Measurements from ENCODE around the gene DHRS3. TPM values are rescaled to one million over a fixed set of nuclear protein-coding genes. Genes with fewer than 3 reads are reported as not detected.

The DHRS3 gene
- total RNA-seq, 1 experiment from 2014 or later: 37.7 TPM

DNA sequence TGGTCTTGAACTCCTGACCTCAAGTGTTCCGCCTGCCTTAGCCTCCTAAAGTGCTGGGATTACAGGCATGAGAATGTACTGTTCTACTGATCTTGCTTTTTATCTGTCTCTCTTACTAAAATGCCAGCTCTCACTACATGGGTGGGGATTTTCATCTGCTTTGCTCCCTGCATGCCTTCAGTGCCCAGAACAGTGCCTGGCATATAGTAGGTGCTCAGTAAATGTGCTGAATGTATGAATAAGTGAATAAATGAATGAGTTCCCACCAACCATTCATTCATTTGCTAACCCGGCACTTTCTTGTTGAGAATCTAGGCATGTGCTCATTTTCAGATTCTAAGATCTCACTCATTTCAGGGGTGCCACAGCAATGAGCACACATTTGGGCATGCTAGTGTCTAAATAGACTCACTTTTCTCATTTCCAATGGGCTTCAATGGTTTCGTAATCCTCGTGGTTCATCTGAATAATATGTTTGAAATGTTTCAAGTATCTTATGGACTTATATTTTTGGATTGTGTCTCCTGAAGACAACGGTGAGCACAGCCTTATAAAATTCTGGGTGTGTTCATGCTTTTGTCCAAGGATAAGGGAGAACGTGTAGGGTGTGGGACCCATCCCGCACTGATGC is 7.6 kb downstream of the DHRS3 start (continued):
- TF ChIP-seq, protein P1, sequence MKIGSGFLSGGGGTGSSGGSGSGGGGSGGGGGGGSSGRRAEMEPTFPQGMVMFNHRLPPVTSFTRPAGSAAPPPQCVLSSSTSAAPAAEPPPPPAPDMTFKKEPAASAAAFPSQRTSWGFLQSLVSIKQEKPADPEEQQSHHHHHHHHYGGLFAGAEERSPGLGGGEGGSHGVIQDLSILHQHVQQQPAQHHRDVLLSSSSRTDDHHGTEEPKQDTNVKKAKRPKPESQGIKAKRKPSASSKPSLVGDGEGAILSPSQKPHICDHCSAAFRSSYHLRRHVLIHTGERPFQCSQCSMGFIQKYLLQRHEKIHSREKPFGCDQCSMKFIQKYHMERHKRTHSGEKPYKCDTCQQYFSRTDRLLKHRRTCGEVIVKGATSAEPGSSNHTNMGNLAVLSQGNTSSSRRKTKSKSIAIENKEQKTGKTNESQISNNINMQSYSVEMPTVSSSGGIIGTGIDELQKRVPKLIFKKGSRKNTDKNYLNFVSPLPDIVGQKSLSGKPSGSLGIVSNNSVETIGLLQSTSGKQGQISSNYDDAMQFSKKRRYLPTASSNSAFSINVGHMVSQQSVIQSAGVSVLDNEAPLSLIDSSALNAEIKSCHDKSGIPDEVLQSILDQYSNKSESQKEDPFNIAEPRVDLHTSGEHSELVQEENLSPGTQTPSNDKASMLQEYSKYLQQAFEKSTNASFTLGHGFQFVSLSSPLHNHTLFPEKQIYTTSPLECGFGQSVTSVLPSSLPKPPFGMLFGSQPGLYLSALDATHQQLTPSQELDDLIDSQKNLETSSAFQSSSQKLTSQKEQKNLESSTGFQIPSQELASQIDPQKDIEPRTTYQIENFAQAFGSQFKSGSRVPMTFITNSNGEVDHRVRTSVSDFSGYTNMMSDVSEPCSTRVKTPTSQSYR (CRISPR knock-in tag; IDR thresholded peaks at IDR 0.05): no peak

DNA sequence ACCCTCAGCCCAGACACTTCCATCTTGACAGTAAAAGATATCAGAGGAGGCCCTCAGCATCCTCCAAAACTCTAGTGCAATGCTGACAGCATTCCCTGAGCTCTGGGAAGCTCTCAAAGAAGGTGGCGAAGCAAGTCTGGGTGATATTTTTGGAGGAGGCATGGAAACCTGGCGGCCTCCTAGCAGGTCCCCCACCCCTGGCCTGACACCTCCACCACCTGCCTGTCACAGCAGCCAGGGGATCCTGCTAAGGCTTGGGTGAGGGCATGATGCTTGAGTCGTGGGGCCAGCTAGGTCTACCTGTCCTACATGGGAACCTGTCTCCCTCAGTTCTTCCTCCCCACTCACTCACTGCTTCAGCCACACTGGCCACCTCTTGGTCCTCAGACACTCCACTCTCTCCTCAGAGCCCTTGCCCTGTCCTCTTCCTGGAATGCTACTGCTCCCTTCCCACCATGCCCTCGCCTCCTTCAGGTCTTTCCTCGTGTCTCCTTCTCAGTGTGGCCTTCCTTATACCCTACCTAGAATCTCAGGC is 8.5 kb downstream of the DHRS3 start:
- TF ChIP-seq, protein P2, sequence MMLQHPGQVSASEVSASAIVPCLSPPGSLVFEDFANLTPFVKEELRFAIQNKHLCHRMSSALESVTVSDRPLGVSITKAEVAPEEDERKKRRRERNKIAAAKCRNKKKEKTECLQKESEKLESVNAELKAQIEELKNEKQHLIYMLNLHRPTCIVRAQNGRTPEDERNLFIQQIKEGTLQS (CRISPR knock-in tag; conservative IDR thresholded peaks at IDR 0.05): no peak
- TF ChIP-seq PRRX2 (CRISPR knock-in tag; IDR thresholded peaks at IDR 0.05) (no peak), CREM (CRISPR knock-in tag; IDR thresholded peaks at IDR 0.05) (no peak), GRHL2 (CRISPR knock-in tag; IDR thresholded peaks at IDR 0.05; ENCODE audit: insufficient replicate concordance, severe bottlenecking) (no peak), NFATC4 (CRISPR knock-in tag; IDR thresholded peaks at IDR 0.05) (no peak)
- TF ChIP-seq, protein P3, sequence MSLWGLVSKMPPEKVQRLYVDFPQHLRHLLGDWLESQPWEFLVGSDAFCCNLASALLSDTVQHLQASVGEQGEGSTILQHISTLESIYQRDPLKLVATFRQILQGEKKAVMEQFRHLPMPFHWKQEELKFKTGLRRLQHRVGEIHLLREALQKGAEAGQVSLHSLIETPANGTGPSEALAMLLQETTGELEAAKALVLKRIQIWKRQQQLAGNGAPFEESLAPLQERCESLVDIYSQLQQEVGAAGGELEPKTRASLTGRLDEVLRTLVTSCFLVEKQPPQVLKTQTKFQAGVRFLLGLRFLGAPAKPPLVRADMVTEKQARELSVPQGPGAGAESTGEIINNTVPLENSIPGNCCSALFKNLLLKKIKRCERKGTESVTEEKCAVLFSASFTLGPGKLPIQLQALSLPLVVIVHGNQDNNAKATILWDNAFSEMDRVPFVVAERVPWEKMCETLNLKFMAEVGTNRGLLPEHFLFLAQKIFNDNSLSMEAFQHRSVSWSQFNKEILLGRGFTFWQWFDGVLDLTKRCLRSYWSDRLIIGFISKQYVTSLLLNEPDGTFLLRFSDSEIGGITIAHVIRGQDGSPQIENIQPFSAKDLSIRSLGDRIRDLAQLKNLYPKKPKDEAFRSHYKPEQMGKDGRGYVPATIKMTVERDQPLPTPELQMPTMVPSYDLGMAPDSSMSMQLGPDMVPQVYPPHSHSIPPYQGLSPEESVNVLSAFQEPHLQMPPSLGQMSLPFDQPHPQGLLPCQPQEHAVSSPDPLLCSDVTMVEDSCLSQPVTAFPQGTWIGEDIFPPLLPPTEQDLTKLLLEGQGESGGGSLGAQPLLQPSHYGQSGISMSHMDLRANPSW (CRISPR knock-in tag; conservative IDR thresholded peaks at IDR 0.05; ENCODE audit: low read depth): no peak
- TF ChIP-seq, protein P4, sequence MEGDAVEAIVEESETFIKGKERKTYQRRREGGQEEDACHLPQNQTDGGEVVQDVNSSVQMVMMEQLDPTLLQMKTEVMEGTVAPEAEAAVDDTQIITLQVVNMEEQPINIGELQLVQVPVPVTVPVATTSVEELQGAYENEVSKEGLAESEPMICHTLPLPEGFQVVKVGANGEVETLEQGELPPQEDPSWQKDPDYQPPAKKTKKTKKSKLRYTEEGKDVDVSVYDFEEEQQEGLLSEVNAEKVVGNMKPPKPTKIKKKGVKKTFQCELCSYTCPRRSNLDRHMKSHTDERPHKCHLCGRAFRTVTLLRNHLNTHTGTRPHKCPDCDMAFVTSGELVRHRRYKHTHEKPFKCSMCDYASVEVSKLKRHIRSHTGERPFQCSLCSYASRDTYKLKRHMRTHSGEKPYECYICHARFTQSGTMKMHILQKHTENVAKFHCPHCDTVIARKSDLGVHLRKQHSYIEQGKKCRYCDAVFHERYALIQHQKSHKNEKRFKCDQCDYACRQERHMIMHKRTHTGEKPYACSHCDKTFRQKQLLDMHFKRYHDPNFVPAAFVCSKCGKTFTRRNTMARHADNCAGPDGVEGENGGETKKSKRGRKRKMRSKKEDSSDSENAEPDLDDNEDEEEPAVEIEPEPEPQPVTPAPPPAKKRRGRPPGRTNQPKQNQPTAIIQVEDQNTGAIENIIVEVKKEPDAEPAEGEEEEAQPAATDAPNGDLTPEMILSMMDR (IDR thresholded peaks at IDR 0.05): no peak
- CTCF ChIA-PET: no interaction called here
- Mint-ChIP-seq H3K36me3 (peaks cover 48% of the 10 kb centered on the region), H3K9me3 (peaks cover 10% of the 10 kb centered on the region), H3K27me3 (ENCODE audit: low read depth) (no peaks in the 10 kb centered on the region; the same call in 1 of the 2 replicates), H3K4me1 (peaks cover 40% of the 10 kb centered on the region), H3K27ac (no peak overlapping the region), H3K4me3 (no peak overlapping the region)
- POLR2A ChIA-PET: no interaction called here
- ATAC-seq (no peak), DNase-seq (ENCODE audit: low spot score) (no peak)

DNA sequence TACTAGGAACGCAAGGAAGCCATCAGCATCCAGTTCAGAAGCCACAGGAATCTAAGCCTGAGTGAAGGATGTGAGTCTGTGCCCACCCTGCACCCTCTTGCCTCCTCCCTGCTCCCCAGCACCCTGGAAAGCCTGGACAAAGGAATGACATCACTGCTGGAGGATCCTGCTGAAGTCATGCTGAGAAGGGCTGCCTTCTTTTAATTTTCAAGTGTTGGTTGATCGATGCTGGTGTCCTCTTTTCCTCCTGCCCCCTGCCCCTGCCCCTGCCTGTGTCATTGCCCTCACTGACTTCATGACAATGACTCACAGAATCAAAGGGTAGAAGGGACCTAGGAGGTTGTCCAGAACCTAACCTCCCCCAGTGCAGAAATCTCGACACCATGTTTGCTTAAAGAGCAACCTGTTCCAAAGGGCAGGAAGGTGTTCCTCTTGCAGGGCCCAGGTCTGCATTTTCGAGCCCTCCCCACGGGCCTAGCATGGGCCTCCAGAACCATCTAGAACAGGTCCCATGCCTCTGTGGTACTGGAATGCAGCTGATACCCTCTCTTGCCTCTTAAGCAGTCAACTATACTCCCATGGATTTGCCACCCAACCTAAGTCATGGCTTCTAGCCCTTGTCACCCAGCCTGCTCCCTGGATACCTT is 9.6 kb downstream of the DHRS3 start:
- TF ChIP-seq, protein P5, sequence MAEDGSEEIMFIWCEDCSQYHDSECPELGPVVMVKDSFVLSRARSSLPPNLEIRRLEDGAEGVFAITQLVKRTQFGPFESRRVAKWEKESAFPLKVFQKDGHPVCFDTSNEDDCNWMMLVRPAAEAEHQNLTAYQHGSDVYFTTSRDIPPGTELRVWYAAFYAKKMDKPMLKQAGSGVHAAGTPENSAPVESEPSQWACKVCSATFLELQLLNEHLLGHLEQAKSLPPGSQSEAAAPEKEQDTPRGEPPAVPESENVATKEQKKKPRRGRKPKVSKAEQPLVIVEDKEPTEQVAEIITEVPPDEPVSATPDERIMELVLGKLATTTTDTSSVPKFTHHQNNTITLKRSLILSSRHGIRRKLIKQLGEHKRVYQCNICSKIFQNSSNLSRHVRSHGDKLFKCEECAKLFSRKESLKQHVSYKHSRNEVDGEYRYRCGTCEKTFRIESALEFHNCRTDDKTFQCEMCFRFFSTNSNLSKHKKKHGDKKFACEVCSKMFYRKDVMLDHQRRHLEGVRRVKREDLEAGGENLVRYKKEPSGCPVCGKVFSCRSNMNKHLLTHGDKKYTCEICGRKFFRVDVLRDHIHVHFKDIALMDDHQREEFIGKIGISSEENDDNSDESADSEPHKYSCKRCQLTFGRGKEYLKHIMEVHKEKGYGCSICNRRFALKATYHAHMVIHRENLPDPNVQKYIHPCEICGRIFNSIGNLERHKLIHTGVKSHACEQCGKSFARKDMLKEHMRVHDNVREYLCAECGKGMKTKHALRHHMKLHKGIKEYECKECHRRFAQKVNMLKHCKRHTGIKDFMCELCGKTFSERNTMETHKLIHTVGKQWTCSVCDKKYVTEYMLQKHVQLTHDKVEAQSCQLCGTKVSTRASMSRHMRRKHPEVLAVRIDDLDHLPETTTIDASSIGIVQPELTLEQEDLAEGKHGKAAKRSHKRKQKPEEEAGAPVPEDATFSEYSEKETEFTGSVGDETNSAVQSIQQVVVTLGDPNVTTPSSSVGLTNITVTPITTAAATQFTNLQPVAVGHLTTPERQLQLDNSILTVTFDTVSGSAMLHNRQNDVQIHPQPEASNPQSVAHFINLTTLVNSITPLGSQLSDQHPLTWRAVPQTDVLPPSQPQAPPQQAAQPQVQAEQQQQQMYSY (CRISPR knock-in tag; IDR thresholded peaks at IDR 0.05): no peak
- TF ChIP-seq ZNF423 (CRISPR knock-in tag; IDR thresholded peaks at IDR 0.05) (0 out of 2 replicates have a peak, but pooled peaks have one; percentile 35), NFE2L1 (CRISPR knock-in tag; IDR thresholded peaks at IDR 0.05) (no peak)
- TF ChIP-seq, protein P6, sequence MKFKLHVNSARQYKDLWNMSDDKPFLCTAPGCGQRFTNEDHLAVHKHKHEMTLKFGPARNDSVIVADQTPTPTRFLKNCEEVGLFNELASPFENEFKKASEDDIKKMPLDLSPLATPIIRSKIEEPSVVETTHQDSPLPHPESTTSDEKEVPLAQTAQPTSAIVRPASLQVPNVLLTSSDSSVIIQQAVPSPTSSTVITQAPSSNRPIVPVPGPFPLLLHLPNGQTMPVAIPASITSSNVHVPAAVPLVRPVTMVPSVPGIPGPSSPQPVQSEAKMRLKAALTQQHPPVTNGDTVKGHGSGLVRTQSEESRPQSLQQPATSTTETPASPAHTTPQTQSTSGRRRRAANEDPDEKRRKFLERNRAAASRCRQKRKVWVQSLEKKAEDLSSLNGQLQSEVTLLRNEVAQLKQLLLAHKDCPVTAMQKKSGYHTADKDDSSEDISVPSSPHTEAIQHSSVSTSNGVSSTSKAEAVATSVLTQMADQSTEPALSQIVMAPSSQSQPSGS (CRISPR knock-in tag; IDR thresholded peaks at IDR 0.05; ENCODE audit: borderline replicate concordance, low read depth): no peak
- TF ChIP-seq, protein P7, sequence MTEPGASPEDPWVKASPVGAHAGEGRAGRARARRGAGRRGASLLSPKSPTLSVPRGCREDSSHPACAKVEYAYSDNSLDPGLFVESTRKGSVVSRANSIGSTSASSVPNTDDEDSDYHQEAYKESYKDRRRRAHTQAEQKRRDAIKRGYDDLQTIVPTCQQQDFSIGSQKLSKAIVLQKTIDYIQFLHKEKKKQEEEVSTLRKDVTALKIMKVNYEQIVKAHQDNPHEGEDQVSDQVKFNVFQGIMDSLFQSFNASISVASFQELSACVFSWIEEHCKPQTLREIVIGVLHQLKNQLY (CRISPR knock-in tag; IDR thresholded peaks at IDR 0.05): no peak
- H3K4me3 Mint-ChIP-seq: no peak overlapping the region
- H3K27me3 Mint-ChIP-seq (ENCODE audit: low read depth): no peaks in the 10 kb centered on the region; the same call in 1 of the 2 replicates
- no peak for ATAC-seq
- POLR2A ChIA-PET: no interaction called here
- H3K4me1 Mint-ChIP-seq: peaks cover 37% of the 10 kb centered on the region
- CTCF ChIA-PET: no interaction called here
- H3K36me3 Mint-ChIP-seq: peaks cover 49% of the 10 kb centered on the region
- no peak for DNase-seq (ENCODE audit: low spot score)
- H3K9me3 Mint-ChIP-seq: peaks cover 10% of the 10 kb centered on the region
- no peak overlapping the region for H3K27ac Mint-ChIP-seq

Data from WTC11 (cell line).